ENCODE measurements around the gene KSR2. TPM values are rescaled to one million over a fixed set of nuclear protein-coding genes. Genes with fewer than 3 reads are reported as not detected.
"Not testable (repeated sequence)": the region's sequence is repeated elsewhere in the genome, so short reads cannot be mapped to it uniquely, and the experiment has no call there.

The KSR2 gene
- total RNA-seq, 2 donors from 2014 or later, result 0.66 to 1.0 TPM

- WGBS, 2 donors, result 91 to 97% methylated on average over 3 of the region's 3 CpGs
- Histone ChIP-seq H3K4me1 (no peaks in the 10 kb centered on the region), H3K4me3 (no peak overlapping the region), H3K36me3 (replicated peaks in 1 of 2; ENCODE audit: insufficient read depth in 1 of 2, low read depth in 2 of 2) (no peaks in the 10 kb centered on the region), H3K27me3 (no peaks in the 10 kb centered on the region), H3K9me3 (no peaks in the 10 kb centered on the region), H3K27ac (no peak overlapping the region)
- DNase-seq (no peak), ATAC-seq (no peak)
- intact Hi-C loops (cut with DNase I), result no loop called here
- TF ChIP-seq POLR2A (IDR thresholded peaks at IDR 0.05) (no peak), CTCF (IDR thresholded peaks at IDR 0.05) (no peak)
Observed at GRCh38 chr12:117865505-117865904, 103.3 kb downstream of the KSR2 start.

DNA sequence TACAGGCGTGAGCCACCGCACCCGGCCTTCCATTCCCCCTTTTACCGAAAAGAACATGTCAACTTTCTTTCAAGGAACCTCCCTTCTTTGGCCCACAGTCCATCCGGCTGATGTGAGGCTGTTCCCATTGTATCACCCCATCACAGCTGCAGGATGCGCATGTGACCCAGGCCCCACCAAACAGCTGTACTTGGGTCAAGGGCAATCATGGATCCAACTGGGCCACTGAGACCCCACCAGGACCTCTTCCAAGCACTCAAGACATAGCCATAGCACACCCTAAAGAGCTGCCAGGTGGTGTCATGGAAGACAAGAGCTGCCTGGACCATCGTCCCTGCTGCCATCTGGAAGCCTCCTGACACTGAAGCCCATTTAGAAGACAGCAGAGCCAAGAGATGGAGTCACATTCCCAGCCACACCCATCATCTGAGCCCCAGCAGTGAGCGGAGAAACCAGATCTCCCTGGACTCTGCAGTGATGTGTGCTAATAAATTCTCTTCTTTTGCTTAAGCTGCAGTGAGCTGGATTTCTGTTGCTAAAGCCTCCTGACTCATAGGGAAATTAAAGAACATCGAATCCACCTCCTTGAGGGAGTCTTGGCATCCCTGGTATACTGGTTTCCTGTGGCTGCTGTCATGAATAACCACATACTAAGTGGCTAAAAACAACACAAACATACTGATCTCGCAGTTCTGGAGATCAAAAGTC is 105.6 kb downstream of the KSR2 start:
- ATAC-seq, result no peak
- intact Hi-C loops (cut with DNase I), result no loop called here
- H3K4me3 ChIP-seq, result no peak overlapping the region
- H3K36me3 ChIP-seq (replicated peaks in 1 of 2; ENCODE audit: insufficient read depth in 1 of 2, low read depth in 2 of 2), result no peaks in the 10 kb centered on the region
- H3K27me3 ChIP-seq, result no peaks in the 10 kb centered on the region
- 87 to 90% methylated on average over 8 to 10 of the region's 10 CpGs for WGBS, 2 donors
- TF ChIP-seq CTCF (IDR thresholded peaks at IDR 0.05), result no peak
- TF ChIP-seq POLR2A (IDR thresholded peaks at IDR 0.05), result no peak
- no peaks in the 10 kb centered on the region for H3K4me1 ChIP-seq
- H3K27ac ChIP-seq, result no peak overlapping the region
- DNase-seq, result no peak
- no peaks in the 10 kb centered on the region for H3K9me3 ChIP-seq

DNA sequence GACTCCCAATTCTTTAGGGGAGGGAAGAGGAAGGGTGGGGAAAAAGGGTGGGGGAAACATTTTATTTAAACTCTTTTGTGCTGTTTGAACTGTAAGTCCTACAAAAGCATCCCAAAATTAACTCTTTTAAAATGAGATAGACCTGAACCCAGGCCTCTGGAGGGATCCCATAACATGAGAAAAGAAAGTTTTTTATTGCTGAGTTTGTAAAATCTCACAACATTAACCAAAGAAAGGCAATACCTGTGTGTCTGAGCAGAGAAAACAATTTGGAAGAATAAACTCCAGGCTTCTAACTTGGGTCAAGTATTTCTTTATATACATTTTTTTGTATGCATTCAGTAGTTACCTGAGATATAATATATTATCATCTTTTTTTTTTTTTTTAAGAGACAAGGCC is 107.1 kb downstream of the KSR2 start:
- intact Hi-C loops (cut with DNase I), result no loop called here
- no peaks in the 10 kb centered on the region for H3K27me3 ChIP-seq
- no peak overlapping the region for H3K4me3 ChIP-seq
- H3K36me3 ChIP-seq (replicated peaks in 1 of 2; ENCODE audit: insufficient read depth in 1 of 2, low read depth in 2 of 2), result no peaks in the 10 kb centered on the region
- H3K9me3 ChIP-seq, result no peaks in the 10 kb centered on the region
- TF ChIP-seq CTCF (IDR thresholded peaks at IDR 0.05) (no peak), POLR2A (IDR thresholded peaks at IDR 0.05) (no peak)
- DNase-seq (no peak), ATAC-seq (no peak)
- no peak overlapping the region for H3K27ac ChIP-seq
- no peaks in the 10 kb centered on the region for H3K4me1 ChIP-seq

DNA sequence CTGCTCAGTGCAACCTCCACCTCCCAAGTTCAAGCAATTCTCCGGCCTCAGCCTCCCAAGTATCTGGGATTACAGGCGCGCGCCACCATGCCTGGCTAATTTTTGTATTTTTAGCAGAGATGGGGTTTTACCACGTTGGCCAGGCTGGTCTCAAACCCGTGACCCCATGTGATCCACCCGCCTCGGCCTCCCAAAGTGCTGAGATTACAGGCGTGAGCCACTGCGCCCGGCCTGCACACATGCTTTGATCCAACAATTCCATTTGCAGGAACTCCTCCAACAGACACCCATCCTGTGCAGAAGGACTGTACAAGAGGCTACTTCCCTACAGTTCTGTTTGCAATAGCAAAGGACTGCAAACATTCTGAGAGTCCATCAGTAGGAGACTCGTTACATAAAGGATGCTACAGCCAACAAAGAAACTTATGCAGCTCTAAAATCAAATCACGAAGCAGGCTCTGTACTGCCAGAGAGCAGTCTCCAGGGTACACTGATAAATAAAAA is 108.0 kb downstream of the KSR2 start:
- DNase-seq; H3K36me3 ChIP-seq (replicated peaks in 1 of 2; ENCODE audit: insufficient read depth in 1 of 2, low read depth in 2 of 2); H3K9me3 ChIP-seq; H3K27me3 ChIP-seq; ATAC-seq; H3K27ac ChIP-seq; H3K4me3 ChIP-seq; H3K4me1 ChIP-seq; intact Hi-C loops (cut with DNase I): not testable (repeated sequence)
- WGBS, 2 donors, result 88 to 94% methylated on average over 13 of the region's 13 CpGs

DNA sequence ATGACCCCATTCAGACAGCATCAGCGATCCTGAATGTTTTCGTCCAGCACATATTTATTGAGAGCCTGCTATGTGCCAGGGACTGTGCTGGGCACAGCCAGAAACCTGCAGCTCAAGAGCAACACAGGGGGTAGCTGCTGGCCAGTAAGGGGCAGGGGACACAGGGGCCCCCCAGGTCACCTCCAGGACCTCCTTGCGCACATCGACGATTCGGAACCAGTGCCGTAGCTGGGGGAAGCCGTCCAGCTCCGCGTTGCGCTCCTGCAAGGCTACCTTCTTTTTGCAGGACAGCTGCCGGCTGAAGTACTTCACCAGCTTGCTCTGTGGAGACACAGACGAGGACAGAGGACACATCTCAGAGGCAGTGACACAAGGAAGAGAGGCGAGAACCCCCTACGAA is 108.7 kb downstream of the KSR2 start:
- Histone ChIP-seq H3K4me3 (no peak overlapping the region), H3K27ac (no peak overlapping the region), H3K9me3 (no peaks in the 10 kb centered on the region), H3K36me3 (replicated peaks in 1 of 2; ENCODE audit: insufficient read depth in 1 of 2, low read depth in 2 of 2) (no peaks in the 10 kb centered on the region), H3K4me1 (no peaks in the 10 kb centered on the region), H3K27me3 (no peaks in the 10 kb centered on the region)
- intact Hi-C loops (cut with DNase I), result no loop called here
- no peak for DNase-seq
- ATAC-seq, result no peak
- 85 to 88% methylated on average over 15 of the region's 15 CpGs for WGBS, 2 donors
- no peak for TF ChIP-seq CTCF (IDR thresholded peaks at IDR 0.05)
- no peak for TF ChIP-seq POLR2A (IDR thresholded peaks at IDR 0.05)
